BE2C (cell line): ENCODE data around the gene SH3BP5L.
A peak's percentile ranks its signal among the peaks of the same experiment; 100 is the strongest.

Experiments used
- DNase-seq: peaks from one replicate; pipeline ENCODE4 v3.0.0-alpha.2; 2020
- H3K27me3 ChIP-seq: fragments of 250-450 bp; sonication (Bioruptor Pico); 2 replicates; pipeline ENCODE4 v1.5.1; 2020; ENCODE audit warnings: mild to moderate bottlenecking
- H3K36me3 ChIP-seq: fragments of 250-450 bp; sonication (Bioruptor Pico); 2 replicates; pipeline ENCODE4 v1.5.1; 2020; ENCODE audit warnings: mild to moderate bottlenecking
- H3K4me1 ChIP-seq: fragments of 250-450 bp; sonication (Bioruptor Pico); 2 replicates; pipeline ENCODE4 v1.5.1; 2020
- H3K4me3 ChIP-seq: 2 replicates; pipeline ENCODE4 v1.5.1; 2011; ENCODE audit warnings: low read depth, low read length
- H3K9me3 ChIP-seq: fragments of 250-450 bp; sonication (Bioruptor Pico); 2 replicates; pipeline ENCODE4 v1.5.1; 2020
- TF ChIP-seq, protein P1 (sequence below): IDR thresholded peaks from 2 replicates; pipeline ENCODE4 v1.5.1; 2012; ENCODE audit warnings: mild to moderate bottlenecking, low read depth, low read length

The SH3BP5L gene

DNA sequence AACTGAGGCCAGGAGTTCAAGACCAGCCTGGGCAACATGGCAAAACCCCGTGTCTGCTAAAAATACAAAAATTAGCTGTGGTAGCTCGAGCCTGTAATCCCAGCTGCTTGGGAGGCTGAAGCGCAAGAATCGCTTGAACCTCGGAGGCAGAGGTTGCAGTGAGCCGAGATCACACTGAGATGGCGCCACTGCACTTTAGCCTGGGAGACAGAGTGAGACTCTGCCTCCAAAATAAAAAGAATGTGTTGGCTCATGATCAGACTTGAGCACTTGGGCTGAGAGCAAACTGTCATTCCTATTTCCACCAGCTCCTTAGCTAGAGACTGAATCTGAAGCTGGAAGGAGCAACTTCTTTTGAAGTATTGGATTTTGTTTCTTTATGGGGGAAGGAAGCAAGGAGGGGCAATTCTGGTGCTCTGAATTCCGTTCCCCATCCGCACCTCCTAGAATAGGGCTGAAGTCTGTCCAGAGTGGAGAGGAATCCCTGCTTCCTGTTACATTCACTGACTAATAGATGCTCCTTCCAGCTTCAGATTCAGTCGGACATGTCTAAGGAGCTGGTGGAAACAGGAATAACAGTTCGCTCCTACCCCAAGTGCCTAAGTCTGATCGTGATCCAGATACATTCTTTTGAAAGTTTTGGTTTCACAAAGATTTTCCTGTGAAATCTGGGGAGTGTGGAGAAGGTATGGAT lies 16.1 kb upstream of the SH3BP5L start:
- peaks cover 15% of the 10 kb centered on the region for H3K36me3 ChIP-seq
- no peaks in the 10 kb centered on the region for H3K4me1 ChIP-seq
- H3K27me3 ChIP-seq, result no peaks in the 10 kb centered on the region
- peak; percentile 60 for DNase-seq
- no peak overlapping the region for H3K4me3 ChIP-seq
- H3K9me3 ChIP-seq, result no peaks in the 10 kb centered on the region
- TF ChIP-seq, protein P1, sequence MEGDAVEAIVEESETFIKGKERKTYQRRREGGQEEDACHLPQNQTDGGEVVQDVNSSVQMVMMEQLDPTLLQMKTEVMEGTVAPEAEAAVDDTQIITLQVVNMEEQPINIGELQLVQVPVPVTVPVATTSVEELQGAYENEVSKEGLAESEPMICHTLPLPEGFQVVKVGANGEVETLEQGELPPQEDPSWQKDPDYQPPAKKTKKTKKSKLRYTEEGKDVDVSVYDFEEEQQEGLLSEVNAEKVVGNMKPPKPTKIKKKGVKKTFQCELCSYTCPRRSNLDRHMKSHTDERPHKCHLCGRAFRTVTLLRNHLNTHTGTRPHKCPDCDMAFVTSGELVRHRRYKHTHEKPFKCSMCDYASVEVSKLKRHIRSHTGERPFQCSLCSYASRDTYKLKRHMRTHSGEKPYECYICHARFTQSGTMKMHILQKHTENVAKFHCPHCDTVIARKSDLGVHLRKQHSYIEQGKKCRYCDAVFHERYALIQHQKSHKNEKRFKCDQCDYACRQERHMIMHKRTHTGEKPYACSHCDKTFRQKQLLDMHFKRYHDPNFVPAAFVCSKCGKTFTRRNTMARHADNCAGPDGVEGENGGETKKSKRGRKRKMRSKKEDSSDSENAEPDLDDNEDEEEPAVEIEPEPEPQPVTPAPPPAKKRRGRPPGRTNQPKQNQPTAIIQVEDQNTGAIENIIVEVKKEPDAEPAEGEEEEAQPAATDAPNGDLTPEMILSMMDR, result peak; percentile 74

DNA sequence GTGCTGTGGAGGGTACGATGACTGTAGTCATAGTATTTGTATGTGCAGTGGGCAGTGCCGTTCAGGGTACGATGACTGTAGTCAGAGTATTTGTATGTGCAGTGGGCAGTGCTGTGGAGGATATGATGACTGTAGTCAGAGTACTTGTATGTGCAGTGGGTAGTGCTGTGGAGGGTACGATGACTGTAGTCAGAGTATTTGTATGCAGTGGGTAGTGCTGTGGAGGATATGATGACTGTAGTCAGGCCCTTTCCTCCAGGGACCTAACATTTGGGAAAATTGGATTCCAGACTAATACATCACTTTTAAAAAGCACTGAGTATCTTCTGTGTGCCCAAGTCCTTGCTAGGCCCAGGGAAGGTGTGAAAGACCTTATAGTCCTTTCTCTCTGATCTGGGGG lies 15.2 kb upstream of the SH3BP5L start:
- TF ChIP-seq, protein P1, result no peak

DNA sequence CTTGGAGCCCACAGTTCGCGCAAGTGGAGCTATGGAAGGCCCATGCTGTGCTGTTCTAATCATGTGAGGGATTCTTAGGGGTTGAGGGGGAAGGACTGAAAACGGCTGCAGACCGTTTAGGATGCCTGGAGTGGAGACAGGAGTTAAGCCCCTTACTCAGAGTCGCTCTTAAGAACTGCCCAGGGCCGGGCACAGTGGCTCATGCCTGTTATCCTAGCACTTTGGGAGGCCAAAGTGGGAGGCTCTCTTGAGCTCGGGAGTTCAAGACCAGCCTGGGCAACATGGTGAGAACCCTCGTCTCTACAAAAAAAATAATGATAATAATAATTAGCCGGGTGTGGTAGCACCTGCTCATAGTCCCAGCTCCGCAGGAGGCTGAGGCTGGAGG lies 13.4 kb upstream of the SH3BP5L start:
- TF ChIP-seq, protein P1, result no peak
- H3K4me1 ChIP-seq, result no peaks in the 10 kb centered on the region
- DNase-seq, result no peak
- H3K4me3 ChIP-seq, result peak overlapping the region; percentile 85
- no peaks in the 10 kb centered on the region for H3K36me3 ChIP-seq
- no peaks in the 10 kb centered on the region for H3K9me3 ChIP-seq
- peaks cover 13% of the 10 kb centered on the region for H3K27me3 ChIP-seq

More for the DNA sequence above, 15.2 kb upstream of the SH3BP5L start:
- Histone ChIP-seq H3K36me3 (peaks cover 6% of the 10 kb centered on the region), H3K4me3 (no peak overlapping the region), H3K4me1 (no peaks in the 10 kb centered on the region), H3K9me3 (no peaks in the 10 kb centered on the region), H3K27me3 (no peaks in the 10 kb centered on the region; the same call in 1 of the 2 replicates)
- no peak for DNase-seq

DNA sequence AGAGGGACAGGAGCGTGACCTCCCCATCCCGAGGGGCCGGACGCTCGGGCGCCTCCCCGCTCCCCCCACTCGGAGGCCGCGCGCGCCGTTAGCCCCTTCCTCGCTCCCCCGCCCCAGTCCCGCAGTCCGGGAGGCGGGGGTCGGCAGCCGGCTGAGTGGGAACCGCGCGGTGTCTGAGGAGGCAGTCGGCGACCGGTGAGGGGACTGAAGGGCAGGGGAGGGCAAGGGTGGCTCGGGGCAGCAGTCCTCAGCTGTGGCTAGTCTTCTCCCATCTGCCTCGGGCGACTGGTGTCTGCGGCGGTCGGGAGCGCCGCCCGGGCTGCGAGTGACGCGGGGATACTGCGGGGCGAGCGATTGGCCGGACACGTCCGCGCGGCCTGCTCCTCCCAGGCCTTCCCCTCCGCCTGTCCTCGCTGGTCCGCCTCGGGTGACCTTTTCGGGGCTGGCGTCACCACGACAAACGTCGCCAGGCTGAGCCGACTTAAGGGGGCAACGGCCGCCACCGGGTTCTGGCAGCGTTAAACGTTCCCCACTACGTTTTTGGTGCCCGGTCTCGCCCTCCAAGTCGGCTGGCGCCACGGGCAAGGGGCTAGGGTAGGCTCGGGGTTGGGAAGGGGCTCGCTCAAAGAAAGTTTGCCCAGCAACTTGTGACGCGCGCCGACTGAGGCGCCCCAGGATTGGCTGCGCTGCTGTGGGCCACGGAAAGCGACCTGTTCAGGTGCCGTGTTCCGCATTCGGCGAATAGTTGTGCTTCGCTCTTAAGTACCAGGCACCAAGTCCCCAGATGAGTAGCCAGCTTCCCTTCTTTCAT lies 12.8 kb upstream of the SH3BP5L start:
- TF ChIP-seq, protein P1, result no peak
- peak; percentile 88 for DNase-seq
- Histone ChIP-seq H3K9me3 (no peaks in the 10 kb centered on the region), H3K4me1 (no peaks in the 10 kb centered on the region), H3K4me3 (peak overlapping the region; percentile 85), H3K27me3 (peaks cover 19% of the 10 kb centered on the region), H3K36me3 (no peaks in the 10 kb centered on the region)

DNA sequence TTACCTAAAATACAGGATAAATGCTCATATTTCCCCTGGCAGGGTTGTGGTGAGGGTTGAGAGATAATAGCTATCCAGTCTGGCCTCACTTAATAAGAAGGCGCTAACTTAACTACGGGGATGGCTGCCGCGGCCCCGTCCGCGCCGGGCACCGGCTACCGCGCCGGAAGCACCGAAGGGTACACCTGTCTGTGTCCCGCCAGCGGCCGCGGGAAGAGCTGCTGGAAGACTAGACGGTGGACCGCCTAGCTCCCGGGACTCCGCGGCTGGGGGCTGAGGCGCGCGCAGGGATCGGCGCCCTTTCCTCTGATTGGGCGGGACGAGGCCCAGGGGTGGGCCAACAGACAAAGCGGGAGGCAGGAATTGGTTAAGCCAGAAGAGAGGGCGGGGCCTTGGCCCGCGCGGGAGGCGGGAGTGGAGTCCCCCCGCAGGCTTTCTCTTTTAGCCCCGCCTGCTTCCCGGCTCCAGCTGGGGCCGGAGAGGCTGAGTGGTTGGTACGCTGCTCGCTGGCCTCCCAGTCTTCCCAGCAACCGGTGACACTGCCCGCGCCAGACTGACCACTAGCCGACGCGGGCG lies 12.2 kb upstream of the SH3BP5L start, which contains the start of gene ZNF672:
Gene ZNF672, plus strand, starts transcription at position 444 of the 576 bp plus-strand sequence. CDS start 9,051 bp downstream, outside the sequence.
- Histone ChIP-seq H3K4me1 (no peaks in the 10 kb centered on the region), H3K27me3 (peaks cover 24% of the 10 kb centered on the region), H3K4me3 (peak within 1 kb of the TSS; percentile 85), H3K9me3 (no peaks in the 10 kb centered on the region), H3K36me3 (no peaks in the 10 kb centered on the region)
- TF ChIP-seq, protein P1, result no peak
- peak; percentile 99 for DNase-seq
